Astrocyte (in vitro differentiated cells and primary cell): Measurements from ENCODE around the gene SLC44A3.

ENCODE experiments used
- EZH2 ChIP-seq: IDR thresholded peaks from 2 replicates; pipeline ENCODE4 v1.6.1; 2012; ENCODE audit warnings: mild to moderate bottlenecking, low read length, inconsistent platforms; ENCODE audit not compliant: insufficient read depth
- TF ChIP-seq, protein P1 (sequence below): IDR thresholded peaks from 2 replicates; pipeline ENCODE4 v1.5.1; 2011; ENCODE audit warnings: low read depth, mild to moderate bottlenecking, inconsistent platforms, low read length, moderate library complexity; ENCODE audit not compliant: insufficient read depth

DNA sequence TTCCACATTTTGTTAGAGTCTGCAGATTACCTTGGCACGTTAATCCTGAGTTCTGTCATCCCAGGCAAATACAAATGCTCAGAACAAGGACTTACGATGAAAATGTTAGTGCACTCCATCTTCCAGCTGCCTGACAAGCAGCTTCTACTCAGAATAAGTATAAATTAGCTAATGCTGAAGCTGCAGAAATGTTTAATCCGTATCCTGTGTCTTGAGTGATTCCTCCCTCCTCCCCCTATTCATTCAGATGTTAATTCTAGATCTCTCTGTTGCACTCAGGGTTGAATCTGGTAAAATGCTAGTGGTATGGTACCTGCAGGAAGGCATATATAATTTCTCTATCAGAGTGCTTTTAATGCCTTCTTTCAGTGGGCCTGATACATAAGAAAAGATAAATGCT, 66.9 kb downstream of the SLC44A3 start:
- TF ChIP-seq EZH2, result no peak
- TF ChIP-seq, protein P1, sequence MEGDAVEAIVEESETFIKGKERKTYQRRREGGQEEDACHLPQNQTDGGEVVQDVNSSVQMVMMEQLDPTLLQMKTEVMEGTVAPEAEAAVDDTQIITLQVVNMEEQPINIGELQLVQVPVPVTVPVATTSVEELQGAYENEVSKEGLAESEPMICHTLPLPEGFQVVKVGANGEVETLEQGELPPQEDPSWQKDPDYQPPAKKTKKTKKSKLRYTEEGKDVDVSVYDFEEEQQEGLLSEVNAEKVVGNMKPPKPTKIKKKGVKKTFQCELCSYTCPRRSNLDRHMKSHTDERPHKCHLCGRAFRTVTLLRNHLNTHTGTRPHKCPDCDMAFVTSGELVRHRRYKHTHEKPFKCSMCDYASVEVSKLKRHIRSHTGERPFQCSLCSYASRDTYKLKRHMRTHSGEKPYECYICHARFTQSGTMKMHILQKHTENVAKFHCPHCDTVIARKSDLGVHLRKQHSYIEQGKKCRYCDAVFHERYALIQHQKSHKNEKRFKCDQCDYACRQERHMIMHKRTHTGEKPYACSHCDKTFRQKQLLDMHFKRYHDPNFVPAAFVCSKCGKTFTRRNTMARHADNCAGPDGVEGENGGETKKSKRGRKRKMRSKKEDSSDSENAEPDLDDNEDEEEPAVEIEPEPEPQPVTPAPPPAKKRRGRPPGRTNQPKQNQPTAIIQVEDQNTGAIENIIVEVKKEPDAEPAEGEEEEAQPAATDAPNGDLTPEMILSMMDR, result no peak
